ENCODE measurements around the gene SERPINB11. TPM values are rescaled to one million over a fixed set of nuclear protein-coding genes. Genes with fewer than 3 reads are reported as not detected.

The SERPINB11 gene
- total RNA-seq, 1 donor from 2014 or later = not detected

GRCh38 chr18:63677500-63678225 is 25.1 kb upstream of the SERPINB11 start:
- no peak for TF ChIP-seq CTCF (IDR thresholded peaks at IDR 0.05; ENCODE audit: unreplicated experiment)
- H3K4me1 Mint-ChIP-seq (ENCODE audit: unreplicated experiment) = no peaks in the 10 kb centered on the region
- H3K27me3 Mint-ChIP-seq (ENCODE audit: unreplicated experiment) = no peaks in the 10 kb centered on the region
- H3K36me3 Mint-ChIP-seq (ENCODE audit: low read depth, unreplicated experiment) = no peaks in the 10 kb centered on the region
- DNase-seq (ENCODE audit: low spot score) = no peak
- no peak overlapping the region for H3K27ac Mint-ChIP-seq (ENCODE audit: unreplicated experiment)
- H3K9me3 Mint-ChIP-seq (ENCODE audit: unreplicated experiment) = peaks cover 5% of the 10 kb centered on the region
- no peak overlapping the region for H3K4me3 Mint-ChIP-seq (ENCODE audit: unreplicated experiment)

- DNase-seq (ENCODE audit: low spot score) = no peak
- Mint-ChIP-seq H3K27ac (ENCODE audit: unreplicated experiment) (no peak overlapping the region), H3K27me3 (ENCODE audit: unreplicated experiment) (peaks cover 2% of the 10 kb centered on the region), H3K36me3 (ENCODE audit: low read depth, unreplicated experiment) (no peaks in the 10 kb centered on the region), H3K4me1 (ENCODE audit: unreplicated experiment) (no peaks in the 10 kb centered on the region), H3K4me3 (ENCODE audit: unreplicated experiment) (no peak overlapping the region), H3K9me3 (ENCODE audit: unreplicated experiment) (peaks cover 5% of the 10 kb centered on the region)
- no peak for TF ChIP-seq CTCF (IDR thresholded peaks at IDR 0.05; ENCODE audit: unreplicated experiment)
Observed at GRCh38 chr18:63679820-63680606, 22.7 kb upstream of the SERPINB11 start.

- no peak for TF ChIP-seq CTCF (IDR thresholded peaks at IDR 0.05; ENCODE audit: unreplicated experiment)
- H3K27ac Mint-ChIP-seq (ENCODE audit: unreplicated experiment) = no peak overlapping the region
- no peak overlapping the region for H3K4me3 Mint-ChIP-seq (ENCODE audit: unreplicated experiment)
- no peaks in the 10 kb centered on the region for H3K36me3 Mint-ChIP-seq (ENCODE audit: low read depth, unreplicated experiment)
- no peak for DNase-seq (ENCODE audit: low spot score)
- H3K27me3 Mint-ChIP-seq (ENCODE audit: unreplicated experiment) = peaks cover 2% of the 10 kb centered on the region
- peaks cover 5% of the 10 kb centered on the region for H3K9me3 Mint-ChIP-seq (ENCODE audit: unreplicated experiment)
- H3K4me1 Mint-ChIP-seq (ENCODE audit: unreplicated experiment) = no peaks in the 10 kb centered on the region
Observed at GRCh38 chr18:63681449-63682340, 21.1 kb upstream of the SERPINB11 start.

- TF ChIP-seq CTCF (IDR thresholded peaks at IDR 0.05; ENCODE audit: unreplicated experiment) = no peak
- peaks cover 5% of the 10 kb centered on the region for H3K9me3 Mint-ChIP-seq (ENCODE audit: unreplicated experiment)
- peaks cover 2% of the 10 kb centered on the region for H3K27me3 Mint-ChIP-seq (ENCODE audit: unreplicated experiment)
- no peaks in the 10 kb centered on the region for H3K4me1 Mint-ChIP-seq (ENCODE audit: unreplicated experiment)
- H3K4me3 Mint-ChIP-seq (ENCODE audit: unreplicated experiment) = no peak overlapping the region
- H3K27ac Mint-ChIP-seq (ENCODE audit: unreplicated experiment) = no peak overlapping the region
- H3K36me3 Mint-ChIP-seq (ENCODE audit: low read depth, unreplicated experiment) = no peaks in the 10 kb centered on the region
- no peak for DNase-seq (ENCODE audit: low spot score)
Observed at GRCh38 chr18:63683152-63683551, 19.6 kb upstream of the SERPINB11 start.
